Brain microvascular endothelial cell (primary cell): ENCODE results near the gene TBPL2.

Experiments
- DNase-seq: peaks from one replicate; pipeline ENCODE4 v3.0.0-alpha.2; 2020
- H3K27ac ChIP-seq: fragments of 250-450 bp; sonication (Bioruptor Pico); 2 replicates; pipeline ENCODE4 v1.5.1; 2020; ENCODE audit warnings: mild to moderate bottlenecking, moderate library complexity
- H3K27me3 ChIP-seq: fragments of 250-450 bp; sonication (Bioruptor Pico); replicated peaks from 2 replicates; pipeline ENCODE4 v1.5.1; 2020; ENCODE audit warnings: mild to moderate bottlenecking
- H3K36me3 ChIP-seq: fragments of 250-450 bp; sonication (Bioruptor Pico); replicated peaks from 2 replicates; pipeline ENCODE4 v1.5.1; 2020; ENCODE audit warnings: mild to moderate bottlenecking
- H3K4me3 ChIP-seq: 2 replicates; pipeline ENCODE4 v1.5.1; 2011; ENCODE audit warnings: low read depth, mild to moderate bottlenecking, control low read depth, low read length, moderate library complexity
- CTCF ChIP-seq: IDR thresholded peaks from 2 replicates; pipeline ENCODE4 v1.5.1; 2011; ENCODE audit warnings: low read depth, mild to moderate bottlenecking, moderate library complexity, low read length, control low read depth, inconsistent platforms; ENCODE audit errors: missing control alignments
- in situ Hi-C: cut with HindIII; loops from 2 replicates; pipeline ENCODE4 v1.10.0; 2017; ENCODE audit warnings: low sequenced_read_pairs, low pct_ligation_motif_present

TBPL2 gene

GRCh38 chr14:55366271-55366670 is 74.1 kb downstream of the TBPL2 start:
- Histone ChIP-seq H3K4me3 (no peak overlapping the region), H3K27me3 (no peaks in the 10 kb centered on the region), H3K36me3 (peaks cover 6% of the 10 kb centered on the region), H3K27ac (no peak overlapping the region)
- peak; percentile 24 for DNase-seq
- in situ Hi-C loops, result no loop called here
- TF ChIP-seq CTCF, result no peak
